GM18873 (cell line): ENCODE data around the gene CST9L.

Experiments used
- ATAC-seq: cut with Tn5 transposase; IDR thresholded peaks from one replicate; pipeline ENCODE4 v1.9.1; 2021; ENCODE audit warnings: mild to moderate bottlenecking, moderate library complexity, moderate number of reproducible peaks; ENCODE audit not compliant: unreplicated experiment, low FRiP score

CST9L gene

DNA sequence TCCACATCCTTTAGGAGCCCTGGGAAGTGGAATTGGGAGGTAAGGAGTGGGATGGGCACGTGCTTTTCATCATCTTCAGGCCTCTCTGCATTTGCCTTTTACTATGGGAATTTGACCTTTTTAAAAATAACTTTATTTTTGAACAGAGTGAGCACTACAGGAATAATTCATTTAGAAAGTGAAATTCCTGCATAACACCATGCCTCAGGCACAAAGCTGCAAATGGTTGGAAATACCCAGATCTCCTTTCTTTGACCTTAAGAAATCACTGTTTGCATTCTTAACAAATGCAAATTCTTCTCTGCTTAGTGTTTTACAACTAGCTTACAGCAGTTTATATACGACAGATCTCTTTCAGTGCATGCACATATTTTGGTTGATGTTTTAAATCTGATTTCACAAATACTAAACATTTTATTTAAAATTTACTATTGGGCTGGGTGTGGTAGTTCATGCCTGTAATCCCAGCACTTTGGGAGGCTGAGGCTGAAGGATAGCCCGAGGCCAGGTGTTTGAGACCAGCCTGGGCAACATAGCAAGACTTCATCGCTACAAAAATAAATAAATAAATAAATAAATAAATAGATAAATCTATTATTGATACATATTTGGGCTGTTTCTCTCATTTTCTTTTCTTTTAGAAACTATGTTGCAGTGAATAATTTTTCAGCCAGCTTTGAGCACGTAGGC, 52.9 kb downstream of the CST9L start:
- ATAC-seq: no peak

DNA sequence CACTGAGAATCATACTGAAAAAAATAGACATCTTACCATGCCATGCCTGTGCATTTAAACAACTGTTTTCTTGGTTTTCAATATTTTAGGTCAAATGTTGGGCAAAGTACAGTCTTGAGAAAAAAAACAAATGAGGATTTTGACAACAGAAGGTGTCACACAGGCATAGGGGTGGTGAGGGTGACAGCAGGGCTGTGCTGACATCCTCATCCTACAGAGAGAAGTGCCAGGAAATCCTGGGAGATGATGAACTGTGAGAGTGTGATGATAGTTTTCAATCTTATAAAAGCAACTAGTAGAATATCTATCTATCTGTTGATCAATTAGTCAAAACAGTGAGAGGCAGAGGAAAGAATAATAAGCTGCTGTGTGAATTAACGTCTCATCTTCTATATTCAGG, 53.4 kb downstream of the CST9L start:
- no peak for ATAC-seq
